GM12873 (cell line): ENCODE measurements around the gene CMTM1.

Source experiments
- CTCF ChIP-seq: IDR thresholded peaks from 2 replicates; pipeline ENCODE4 v1.5.1; 2012; ENCODE audit warnings: low read depth, mild to moderate bottlenecking, moderate library complexity, low read length, control low read depth; ENCODE audit not compliant: insufficient read depth; ENCODE audit errors: missing control alignments

CMTM1 gene

GRCh38 chr16:66542396-66542795 lies 23.8 kb upstream of the CMTM1 start:
- TF ChIP-seq CTCF: no peak

- TF ChIP-seq CTCF: no peak
Observed at GRCh38 chr16:66543541-66543940, 22.7 kb upstream of the CMTM1 start.

GRCh38 chr16:66544016-66544757 lies 22.1 kb upstream of the CMTM1 start:
- TF ChIP-seq CTCF: no peak

GRCh38 chr16:66547101-66547989 lies 18.9 kb upstream of the CMTM1 start:
- TF ChIP-seq CTCF: no peak

GRCh38 chr16:66548068-66548467 lies 18.2 kb upstream of the CMTM1 start:
- no peak for TF ChIP-seq CTCF

GRCh38 chr16:66548868-66549267 lies 17.4 kb upstream of the CMTM1 start:
- TF ChIP-seq CTCF: no peak
